ENCODE measurements around the gene TGM5.

DNA sequence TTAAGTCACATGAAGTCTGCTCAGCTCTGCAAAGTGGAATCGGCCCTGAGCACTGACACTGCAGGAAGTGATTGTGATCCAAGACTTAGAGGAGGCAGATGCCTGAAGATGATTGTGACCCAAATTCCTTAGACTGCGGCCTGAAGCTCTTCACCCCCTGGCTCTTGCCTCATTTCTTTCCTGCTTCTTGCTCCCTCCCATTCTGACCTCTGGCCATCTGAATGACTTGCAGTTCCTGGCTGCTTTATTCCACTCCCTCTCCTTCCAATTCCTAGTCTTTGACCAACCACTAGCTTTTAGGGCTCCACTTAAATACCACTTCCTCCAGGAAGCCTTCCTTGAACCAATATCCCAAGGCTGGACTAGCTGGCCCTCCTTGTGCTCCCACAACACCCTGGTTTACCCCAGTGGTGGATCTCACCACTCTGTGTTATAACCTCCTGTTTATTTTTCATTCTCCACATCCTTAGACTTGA lies 36.0 kb downstream of the TGM5 start:
- TF ChIP-seq, protein P1, sequence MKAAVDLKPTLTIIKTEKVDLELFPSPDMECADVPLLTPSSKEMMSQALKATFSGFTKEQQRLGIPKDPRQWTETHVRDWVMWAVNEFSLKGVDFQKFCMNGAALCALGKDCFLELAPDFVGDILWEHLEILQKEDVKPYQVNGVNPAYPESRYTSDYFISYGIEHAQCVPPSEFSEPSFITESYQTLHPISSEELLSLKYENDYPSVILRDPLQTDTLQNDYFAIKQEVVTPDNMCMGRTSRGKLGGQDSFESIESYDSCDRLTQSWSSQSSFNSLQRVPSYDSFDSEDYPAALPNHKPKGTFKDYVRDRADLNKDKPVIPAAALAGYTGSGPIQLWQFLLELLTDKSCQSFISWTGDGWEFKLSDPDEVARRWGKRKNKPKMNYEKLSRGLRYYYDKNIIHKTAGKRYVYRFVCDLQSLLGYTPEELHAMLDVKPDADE (IDR thresholded peaks at IDR 0.05): no peak
- TF ChIP-seq EZH2 (IDR thresholded peaks at IDR 0.05; ENCODE audit: low read depth, unreplicated experiment) (no peak), EZH2phosphoT487 (IDR thresholded peaks at IDR 0.05; ENCODE audit: unreplicated experiment) (no peak), CREB1 (CRISPR knock-in tag; IDR thresholded peaks at IDR 0.05; ENCODE audit: low read depth) (no peak), NANOG (IDR thresholded peaks at IDR 0.05; ENCODE audit: borderline replicate concordance) (no peak), JUNB (IDR thresholded peaks at IDR 0.05; ENCODE audit: unreplicated experiment) (no peak), POLR2AphosphoS5 (IDR thresholded peaks at IDR 0.05; ENCODE audit: low read depth) (no peak), STAT1 (IDR thresholded peaks at IDR 0.05; ENCODE audit: unreplicated experiment) (no peak), ZNF331 (CRISPR knock-in tag; IDR thresholded peaks at IDR 0.05; ENCODE audit: low read depth) (no peak), ZNF114 (CRISPR knock-in tag; IDR thresholded peaks at IDR 0.05) (no peak)
- TF ChIP-seq, protein P2, sequence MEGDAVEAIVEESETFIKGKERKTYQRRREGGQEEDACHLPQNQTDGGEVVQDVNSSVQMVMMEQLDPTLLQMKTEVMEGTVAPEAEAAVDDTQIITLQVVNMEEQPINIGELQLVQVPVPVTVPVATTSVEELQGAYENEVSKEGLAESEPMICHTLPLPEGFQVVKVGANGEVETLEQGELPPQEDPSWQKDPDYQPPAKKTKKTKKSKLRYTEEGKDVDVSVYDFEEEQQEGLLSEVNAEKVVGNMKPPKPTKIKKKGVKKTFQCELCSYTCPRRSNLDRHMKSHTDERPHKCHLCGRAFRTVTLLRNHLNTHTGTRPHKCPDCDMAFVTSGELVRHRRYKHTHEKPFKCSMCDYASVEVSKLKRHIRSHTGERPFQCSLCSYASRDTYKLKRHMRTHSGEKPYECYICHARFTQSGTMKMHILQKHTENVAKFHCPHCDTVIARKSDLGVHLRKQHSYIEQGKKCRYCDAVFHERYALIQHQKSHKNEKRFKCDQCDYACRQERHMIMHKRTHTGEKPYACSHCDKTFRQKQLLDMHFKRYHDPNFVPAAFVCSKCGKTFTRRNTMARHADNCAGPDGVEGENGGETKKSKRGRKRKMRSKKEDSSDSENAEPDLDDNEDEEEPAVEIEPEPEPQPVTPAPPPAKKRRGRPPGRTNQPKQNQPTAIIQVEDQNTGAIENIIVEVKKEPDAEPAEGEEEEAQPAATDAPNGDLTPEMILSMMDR (conservative IDR thresholded peaks at IDR 0.05; ENCODE audit: low read depth in 2 of 2): no peak
- TF ChIP-seq, protein P3, sequence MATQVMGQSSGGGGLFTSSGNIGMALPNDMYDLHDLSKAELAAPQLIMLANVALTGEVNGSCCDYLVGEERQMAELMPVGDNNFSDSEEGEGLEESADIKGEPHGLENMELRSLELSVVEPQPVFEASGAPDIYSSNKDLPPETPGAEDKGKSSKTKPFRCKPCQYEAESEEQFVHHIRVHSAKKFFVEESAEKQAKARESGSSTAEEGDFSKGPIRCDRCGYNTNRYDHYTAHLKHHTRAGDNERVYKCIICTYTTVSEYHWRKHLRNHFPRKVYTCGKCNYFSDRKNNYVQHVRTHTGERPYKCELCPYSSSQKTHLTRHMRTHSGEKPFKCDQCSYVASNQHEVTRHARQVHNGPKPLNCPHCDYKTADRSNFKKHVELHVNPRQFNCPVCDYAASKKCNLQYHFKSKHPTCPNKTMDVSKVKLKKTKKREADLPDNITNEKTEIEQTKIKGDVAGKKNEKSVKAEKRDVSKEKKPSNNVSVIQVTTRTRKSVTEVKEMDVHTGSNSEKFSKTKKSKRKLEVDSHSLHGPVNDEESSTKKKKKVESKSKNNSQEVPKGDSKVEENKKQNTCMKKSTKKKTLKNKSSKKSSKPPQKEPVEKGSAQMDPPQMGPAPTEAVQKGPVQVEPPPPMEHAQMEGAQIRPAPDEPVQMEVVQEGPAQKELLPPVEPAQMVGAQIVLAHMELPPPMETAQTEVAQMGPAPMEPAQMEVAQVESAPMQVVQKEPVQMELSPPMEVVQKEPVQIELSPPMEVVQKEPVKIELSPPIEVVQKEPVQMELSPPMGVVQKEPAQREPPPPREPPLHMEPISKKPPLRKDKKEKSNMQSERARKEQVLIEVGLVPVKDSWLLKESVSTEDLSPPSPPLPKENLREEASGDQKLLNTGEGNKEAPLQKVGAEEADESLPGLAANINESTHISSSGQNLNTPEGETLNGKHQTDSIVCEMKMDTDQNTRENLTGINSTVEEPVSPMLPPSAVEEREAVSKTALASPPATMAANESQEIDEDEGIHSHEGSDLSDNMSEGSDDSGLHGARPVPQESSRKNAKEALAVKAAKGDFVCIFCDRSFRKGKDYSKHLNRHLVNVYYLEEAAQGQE (IDR thresholded peaks at IDR 0.05; ENCODE audit: unreplicated experiment): no peak
- TF ChIP-seq, protein P4, sequence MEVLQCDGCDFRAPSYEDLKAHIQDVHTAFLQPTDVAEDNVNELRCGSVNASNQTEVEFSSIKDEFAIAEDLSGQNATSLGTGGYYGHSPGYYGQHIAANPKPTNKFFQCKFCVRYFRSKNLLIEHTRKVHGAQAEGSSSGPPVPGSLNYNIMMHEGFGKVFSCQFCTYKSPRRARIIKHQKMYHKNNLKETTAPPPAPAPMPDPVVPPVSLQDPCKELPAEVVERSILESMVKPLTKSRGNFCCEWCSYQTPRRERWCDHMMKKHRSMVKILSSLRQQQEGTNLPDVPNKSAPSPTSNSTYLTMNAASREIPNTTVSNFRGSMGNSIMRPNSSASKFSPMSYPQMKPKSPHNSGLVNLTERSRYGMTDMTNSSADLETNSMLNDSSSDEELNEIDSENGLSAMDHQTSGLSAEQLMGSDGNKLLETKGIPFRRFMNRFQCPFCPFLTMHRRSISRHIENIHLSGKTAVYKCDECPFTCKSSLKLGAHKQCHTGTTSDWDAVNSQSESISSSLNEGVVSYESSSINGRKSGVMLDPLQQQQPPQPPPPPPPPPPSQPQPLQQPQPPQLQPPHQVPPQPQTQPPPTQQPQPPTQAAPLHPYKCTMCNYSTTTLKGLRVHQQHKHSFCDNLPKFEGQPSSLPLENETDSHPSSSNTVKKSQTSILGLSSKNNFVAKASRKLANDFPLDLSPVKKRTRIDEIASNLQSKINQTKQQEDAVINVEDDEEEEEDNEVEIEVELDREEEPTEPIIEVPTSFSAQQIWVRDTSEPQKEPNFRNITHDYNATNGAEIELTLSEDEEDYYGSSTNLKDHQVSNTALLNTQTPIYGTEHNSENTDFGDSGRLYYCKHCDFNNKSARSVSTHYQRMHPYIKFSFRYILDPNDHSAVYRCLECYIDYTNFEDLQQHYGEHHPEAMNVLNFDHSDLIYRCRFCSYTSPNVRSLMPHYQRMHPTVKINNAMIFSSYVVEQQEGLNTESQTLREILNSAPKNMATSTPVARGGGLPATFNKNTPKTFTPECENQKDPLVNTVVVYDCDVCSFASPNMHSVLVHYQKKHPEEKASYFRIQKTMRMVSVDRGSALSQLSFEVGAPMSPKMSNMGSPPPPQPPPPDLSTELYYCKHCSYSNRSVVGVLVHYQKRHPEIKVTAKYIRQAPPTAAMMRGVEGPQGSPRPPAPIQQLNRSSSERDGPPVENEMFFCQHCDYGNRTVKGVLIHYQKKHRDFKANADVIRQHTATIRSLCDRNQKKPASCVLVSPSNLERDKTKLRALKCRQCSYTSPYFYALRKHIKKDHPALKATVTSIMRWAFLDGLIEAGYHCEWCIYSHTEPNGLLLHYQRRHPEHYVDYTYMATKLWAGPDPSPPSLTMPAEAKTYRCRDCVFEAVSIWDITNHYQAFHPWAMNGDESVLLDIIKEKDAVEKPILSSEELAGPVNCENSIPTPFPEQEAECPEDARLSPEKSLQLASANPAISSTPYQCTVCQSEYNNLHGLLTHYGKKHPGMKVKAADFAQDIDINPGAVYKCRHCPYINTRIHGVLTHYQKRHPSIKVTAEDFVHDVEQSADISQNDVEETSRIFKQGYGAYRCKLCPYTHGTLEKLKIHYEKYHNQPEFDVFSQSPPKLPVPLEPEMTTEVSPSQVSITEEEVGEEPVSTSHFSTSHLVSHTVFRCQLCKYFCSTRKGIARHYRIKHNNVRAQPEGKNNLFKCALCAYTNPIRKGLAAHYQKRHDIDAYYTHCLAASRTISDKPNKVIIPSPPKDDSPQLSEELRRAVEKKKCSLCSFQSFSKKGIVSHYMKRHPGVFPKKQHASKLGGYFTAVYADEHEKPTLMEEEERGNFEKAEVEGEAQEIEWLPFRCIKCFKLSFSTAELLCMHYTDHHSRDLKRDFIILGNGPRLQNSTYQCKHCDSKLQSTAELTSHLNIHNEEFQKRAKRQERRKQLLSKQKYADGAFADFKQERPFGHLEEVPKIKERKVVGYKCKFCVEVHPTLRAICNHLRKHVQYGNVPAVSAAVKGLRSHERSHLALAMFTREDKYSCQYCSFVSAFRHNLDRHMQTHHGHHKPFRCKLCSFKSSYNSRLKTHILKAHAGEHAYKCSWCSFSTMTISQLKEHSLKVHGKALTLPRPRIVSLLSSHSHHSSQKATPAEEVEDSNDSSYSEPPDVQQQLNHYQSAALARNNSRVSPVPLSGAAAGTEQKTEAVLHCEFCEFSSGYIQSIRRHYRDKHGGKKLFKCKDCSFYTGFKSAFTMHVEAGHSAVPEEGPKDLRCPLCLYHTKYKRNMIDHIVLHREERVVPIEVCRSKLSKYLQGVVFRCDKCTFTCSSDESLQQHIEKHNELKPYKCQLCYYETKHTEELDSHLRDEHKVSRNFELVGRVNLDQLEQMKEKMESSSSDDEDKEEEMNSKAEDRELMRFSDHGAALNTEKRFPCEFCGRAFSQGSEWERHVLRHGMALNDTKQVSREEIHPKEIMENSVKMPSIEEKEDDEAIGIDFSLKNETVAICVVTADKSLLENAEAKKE (CRISPR knock-in tag; IDR thresholded peaks at IDR 0.05): no peak
